Measurements from ENCODE around the gene SLC1A6.
"Not testable (repeated sequence)": the region's sequence is repeated elsewhere in the genome, so short reads cannot be mapped to it uniquely, and the experiment has no call there.

Gene SLC1A6

DNA sequence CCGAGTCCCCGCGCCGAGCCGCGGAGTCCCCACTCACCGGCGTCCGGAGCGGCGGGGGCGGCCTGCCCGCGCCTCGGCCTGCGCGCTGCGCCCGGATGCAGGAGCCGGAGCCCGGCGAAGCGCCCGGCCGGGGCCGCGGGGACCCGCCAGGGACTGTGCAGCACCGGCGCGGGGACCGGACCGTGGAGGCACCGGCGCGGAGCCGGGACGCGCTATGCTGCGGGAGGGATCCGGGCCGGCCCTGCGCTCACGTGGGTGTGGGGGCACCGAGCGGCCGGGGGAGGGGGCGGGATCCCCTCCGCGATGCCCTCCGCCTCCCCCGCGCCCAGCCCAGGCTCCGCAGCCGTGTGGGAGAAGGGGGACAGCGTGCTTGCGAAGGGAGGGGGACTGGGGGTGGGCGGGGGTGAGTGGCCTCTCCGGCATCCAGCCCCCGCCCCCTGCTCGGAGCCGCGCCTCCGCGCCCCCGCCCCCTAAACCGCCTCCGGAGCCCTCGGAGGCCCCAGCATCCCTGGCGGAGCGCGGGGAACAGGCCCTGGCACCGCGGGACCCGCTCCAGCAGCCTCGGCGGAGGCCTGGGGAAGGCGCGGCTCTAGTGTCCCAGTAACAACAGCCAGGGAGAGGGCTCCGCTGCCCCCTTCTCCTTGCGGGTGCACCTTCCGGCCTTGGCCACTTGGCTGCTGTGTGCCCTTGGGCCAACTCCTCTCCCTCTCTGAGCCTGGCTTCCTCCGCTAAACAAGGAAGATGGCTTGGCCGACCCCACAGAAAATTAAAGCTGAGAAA is at the start of gene SLC1A6:
Gene SLC1A6 (minus strand): TSS at position 389 of the 780 bp plus-strand sequence. CDS start 6,954 bp downstream, outside the sequence.
- no peak for DNase-seq

DNA sequence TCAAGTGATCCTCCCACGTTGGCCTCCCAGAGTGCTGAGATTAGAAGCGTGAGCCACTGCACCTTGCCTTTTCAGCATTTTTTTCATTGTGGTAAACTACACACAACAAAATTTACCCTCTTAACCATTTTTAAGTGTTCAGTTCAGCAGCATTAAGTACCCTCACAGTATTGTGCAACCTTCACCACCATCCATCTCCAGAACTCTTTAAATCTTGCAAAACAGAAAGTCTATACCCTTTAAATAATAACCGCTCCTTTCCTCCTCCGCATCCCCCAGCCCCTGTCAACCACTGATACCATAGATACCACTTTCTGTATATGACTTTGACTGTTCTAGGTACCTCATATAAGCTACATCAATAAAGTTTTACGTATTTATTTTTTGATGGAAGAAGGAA is 48.8 kb upstream of the SLC1A6 start:
- DNase-seq = no peak

DNA sequence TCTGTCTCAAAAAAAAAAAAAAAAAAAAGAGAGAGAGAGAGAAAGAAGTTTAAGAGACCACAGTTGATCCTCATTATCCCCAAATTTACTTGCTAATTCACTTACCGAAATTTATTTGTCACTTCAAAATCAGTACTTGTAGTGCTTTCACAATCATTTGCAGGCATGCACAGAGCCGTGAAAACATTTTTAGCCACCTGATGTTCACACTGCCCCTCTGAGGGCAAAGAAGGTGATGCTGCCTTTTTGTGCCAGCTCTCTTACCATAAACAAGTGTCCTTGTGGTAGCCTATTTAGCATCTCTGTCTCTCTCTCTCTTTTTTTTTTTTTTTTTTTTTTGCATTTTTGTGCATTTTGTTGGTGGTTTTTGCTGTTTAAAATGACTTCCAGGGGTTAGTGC is 45.6 kb upstream of the SLC1A6 start:
- DNase-seq = no peak

DNA sequence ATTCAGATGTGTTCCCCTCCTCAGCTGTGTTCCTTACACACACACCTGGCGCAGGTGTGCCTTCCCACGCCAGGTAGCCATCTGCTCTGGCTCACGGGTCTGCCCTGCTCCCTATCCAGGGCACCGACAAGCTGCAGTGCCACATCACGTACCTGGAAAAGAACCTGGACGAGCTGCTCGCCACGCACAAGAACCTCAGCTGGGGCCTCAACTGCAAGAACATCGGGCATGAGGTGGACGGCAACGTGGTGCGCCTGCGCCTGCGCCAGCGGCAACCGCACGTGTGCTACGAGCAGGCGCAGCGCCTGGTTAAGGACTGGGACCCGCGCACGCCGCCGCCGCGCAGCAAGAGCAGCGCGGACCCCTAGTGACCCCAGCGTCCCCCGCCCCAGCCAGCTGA is 43.1 kb upstream of the SLC1A6 start:
- no peak for DNase-seq

DNA sequence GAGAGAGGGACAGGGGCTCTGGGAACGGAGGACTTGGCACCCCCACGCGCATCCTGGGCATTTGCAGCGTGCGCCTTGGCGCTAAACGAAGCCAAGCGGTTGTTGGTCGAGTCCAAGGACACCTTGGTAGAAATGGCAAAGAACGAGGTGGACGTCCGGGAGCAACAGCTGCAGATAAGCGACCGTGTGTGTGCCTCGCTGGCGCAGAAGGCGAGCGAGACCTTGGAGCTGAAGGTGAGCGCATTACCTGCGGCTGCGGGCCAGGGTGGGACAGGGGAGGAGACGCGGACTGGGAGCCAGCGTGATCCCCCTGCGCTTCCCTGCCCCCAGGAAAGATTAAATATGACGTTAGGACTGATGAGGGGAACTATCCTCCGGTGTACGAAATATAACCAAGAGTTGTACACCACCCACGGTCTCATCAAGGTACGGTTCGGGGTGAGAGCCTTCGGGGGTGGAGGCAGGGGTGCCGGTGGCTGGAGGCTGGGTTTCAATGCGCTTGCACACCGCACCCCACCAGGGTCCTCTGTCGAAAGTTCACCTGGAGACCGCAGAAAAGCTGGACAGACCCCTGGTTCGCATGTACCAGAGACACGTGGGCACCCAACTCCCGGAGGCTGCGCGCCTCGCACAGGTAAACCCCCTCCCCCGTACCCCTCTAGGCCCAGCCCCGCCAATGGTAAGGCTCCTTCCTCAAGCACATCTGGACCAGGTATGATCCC is 41.8 kb upstream of the SLC1A6 start:
- DNase-seq = no peak

DNA sequence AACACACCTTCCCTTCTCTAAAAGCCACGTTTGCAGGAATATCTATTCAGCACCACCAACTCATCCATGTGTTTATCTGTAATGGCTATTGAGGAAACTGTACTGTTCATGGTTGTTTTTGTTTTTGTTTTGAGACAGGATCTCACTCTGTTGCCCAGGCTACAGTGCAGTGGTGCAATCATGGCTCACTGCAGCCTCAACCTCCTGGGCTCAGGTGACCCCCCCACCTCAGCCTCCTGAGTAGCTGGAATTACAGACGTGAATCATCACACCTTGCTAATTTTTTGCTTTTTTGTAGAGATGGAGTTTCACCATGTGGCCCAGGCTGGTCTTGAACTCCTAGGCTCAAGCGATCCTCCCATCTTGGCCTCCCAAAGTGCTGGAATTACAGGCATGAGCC is 39.2 kb upstream of the SLC1A6 start:
- not testable (repeated sequence) for DNase-seq

DNA sequence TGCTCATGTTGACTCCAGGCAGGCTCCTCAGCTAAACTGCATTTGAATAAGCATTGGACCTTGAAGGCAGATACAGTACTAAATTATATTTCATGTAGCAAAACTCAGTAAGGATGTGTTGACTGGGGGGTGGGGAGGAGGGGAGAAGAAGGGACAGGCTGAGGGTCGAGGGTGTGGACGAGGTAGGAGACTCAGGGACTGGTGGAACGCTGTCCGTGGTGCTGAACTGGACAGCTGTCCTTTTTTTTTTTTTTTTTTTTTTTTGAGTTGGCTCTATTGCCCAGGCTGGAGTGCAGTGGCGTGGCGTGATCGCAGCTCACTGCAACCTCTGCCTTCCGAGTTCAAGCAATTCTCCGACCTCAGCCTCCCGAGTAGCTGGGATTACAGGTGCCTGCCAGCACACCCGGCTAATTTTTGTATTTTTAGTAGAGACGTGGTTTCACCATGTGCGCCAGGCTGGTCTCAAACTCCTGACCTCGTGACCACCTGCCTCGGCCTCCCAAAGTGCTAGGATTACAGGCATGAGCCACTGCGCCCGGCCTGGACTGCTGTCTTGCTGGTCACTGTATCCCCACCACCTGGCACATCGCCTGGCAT is 36.4 kb upstream of the SLC1A6 start:
- no peak for DNase-seq

DNA sequence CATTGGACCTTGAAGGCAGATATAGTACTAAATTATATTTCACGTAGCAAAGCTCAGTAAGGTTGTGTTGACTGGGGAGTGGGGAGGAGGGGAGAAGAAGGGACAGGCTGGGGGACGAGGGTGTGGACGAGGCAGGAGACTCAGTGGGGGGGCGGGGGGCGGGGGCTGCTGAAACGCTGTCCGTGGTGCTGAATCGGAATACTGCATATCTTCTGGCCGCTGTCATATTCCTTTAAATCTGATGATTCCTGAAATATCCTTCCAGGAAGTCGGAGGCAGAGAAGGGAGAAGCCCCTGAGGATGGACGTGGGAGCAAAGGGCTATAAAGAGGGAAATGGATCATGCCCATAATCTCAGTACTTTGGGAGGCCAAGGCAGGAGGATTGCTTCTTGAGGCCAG is 34.9 kb upstream of the SLC1A6 start:
- DNase-seq = no peak

DNA sequence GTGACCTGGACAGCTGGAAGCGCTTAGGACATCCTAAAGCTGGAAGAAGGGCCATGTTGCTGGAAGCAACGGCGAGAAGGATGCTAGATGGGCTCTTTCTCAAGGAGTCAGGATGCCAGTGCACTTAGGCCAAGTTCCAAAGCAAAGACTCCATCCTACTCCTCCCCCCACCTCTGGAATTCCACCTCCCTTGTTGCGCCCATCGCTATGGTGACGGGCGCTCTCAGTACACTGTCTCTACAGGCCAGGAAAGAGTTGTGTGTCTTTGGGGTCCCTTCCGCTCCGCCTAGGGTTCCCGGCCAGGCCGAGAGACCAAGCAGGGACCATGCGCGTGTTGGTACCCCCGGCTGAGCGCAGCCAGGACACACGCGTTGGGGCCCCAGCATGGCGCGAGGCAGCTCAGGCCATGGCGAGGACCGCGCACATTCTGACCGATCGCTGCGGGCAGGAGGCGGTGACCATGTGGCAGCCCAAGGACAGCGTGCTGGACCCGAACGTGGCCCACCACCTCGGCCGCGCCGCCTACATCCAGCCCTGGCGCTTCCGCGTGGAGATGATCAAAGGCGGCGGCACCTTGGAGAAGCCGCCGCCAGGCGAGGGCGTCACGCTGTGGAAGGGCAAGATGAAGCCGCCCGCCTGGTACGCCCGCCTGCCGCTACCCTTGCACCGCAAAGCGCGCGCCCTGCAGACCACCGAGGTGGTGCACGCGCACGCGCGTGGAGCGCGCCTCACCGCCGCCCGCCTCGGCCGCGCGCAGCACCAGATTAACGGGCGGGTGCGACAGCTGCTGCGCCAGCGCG is 31.0 kb upstream of the SLC1A6 start:
- no peak for DNase-seq

DNA sequence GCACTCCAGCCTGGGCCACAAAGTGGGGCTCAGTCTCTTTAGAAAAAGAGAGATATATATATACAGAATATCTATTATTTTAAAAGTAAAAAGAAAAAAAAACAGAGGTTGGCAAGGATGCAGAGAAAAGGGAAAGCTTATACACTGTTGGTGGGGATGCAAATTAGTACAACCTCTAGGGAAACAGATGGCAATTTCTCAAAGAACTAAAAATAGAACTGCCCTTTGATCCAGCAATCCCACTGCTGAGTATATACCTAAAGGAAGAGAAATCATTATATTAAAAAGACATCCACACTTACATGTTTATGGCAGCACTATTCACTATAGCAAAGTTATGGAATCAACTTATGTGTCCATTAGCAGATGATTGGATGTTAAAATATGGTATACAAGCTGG is 28.6 kb upstream of the SLC1A6 start:
- no peak for DNase-seq

DNA sequence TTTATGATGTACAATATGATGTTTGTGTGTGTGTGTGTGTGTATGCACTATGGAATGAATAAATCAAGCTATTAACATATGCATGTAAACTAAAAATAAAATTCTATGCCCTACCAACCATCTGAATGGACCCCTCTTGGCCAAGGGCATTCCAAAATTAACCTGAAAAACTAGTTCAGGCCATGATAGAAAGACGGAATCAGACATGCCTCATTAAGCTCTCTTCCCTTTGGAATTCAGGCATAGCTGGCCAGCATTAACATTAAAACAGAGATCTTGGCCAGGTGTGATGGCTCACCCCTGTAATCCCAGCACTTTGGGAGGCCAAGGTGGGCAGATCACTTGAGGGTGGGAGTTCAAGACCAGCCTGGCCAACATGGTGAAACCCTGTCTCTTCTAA is 18.3 kb upstream of the SLC1A6 start:
- no peak for DNase-seq

DNA sequence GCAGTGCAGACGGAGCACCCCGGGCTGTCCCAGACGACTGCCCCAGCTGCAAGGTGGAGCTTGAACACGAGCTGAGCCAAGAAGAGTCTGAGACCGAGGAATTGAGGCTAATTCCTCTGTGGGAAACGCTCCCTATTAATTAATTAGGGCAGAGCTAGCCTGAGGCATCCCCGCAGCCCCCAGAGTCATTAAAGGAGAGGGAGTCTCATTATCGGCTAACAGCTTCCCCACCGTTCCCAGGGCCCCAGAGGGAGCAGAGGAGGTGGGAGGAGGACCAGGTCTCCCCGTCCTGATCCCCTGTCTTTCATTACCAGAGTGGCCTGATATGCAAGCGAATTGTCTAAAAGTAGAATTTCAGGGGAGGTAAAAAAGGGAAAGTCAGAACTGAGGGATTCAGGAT is 13.1 kb upstream of the SLC1A6 start:
- DNase-seq = no peak

DNA sequence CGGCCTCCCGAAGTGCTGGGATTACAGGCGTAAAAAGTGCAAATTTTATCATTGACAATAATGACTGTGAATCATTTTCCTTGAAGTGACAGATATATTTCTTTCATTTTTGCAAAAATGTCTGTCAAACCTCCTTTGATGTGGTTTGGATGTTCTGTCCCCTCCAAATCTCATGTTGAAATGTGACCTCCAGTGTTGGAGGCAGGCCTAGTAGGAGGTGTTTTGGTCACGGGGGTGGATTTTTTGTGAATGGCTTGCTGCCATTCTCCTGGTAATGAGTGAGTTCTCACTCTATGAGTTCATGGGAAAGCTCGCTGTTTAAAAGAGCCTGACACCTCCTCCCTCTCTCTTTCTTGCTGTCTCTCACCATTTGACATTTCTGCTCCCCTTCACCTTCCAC is 5.5 kb upstream of the SLC1A6 start:
- DNase-seq = no peak

DNA sequence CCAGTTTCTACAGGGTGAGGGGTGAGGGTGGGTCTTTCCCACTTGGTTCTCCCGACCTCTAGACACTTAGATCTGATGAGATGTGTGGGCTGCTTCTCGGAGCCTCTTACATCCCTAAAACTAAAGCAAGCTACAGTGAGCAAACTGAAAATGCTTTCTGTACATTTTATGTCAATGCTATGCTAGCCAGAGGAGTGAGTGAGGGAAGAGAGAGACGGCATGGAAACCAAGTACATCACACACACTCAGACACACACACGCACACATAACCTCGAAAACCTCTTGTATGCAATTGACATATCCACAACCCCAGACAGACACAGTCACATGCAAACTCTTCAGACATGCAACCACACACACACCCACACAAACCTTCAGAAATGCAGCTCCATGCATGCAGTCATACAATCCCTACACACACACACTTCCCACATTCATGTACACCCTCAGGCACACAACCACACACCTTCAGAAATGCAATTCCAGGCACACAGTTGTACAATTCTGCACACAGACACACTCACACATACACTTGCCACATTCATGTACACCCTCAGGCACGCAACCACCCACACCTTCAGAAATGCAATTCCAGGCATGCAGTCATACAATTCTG is 1.4 kb downstream of the SLC1A6 start:
- no peak for DNase-seq

DNA sequence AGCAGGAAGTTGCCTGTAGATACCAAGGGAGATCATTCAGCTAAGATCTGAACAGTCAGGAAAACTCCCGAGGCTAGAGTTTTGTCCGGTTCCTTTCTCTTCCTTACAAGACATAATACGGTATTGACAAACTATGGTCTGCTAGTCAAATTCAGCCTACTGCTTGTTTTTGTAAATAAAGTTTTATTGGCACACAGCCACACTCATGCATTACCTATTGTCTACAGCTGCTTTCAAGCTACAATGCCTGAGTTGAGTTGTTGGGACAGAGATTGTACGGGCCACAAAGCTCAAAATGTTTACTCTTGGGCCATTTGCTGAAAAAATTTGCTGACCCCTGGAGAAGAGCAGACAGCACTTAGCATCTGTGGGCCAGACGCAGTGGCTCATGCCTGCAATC is 2.5 kb downstream of the SLC1A6 start:
- DNase-seq = no peak

DNA sequence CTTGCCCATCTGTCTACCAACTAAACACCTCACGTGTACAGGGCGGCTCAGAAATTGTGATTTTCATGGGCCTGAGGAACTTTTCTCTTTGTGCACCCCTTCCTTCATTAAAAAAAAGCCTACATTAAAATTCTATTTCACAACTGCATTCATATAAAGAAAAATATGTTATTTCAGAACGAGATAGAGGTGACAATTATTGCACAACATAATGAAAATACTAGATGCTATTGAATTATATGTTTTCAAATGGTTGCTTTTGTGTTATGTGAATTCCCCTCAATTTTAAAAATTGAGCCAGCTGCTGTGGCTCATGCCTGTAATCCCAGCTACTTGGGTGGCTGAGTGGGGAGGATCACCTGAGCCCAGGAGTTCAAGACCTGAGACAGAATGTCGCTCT is 5.2 kb downstream of the SLC1A6 start:
- no peak for DNase-seq

DNA sequence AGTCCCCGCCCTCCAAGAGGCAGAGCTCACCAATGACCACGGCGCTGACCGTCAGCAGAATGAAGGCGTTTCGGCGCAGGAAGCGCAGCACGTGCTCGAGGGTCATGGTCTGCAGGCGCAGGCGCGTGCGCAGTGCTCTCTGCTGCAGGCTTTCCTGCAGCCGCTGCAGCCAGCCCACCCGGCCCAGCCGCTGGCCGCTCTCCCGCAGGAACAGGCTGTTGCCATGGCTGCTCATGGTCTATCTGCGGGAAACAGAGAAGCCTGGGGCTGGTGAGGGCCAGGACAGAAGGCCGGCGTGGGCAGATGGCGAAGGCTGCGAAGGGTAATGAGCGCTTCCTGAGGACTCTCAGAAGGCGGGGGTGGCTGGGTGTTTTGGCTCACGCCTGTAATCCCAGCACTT is 7.0 kb downstream of the SLC1A6 start:
- DNase-seq = no peak

DNA sequence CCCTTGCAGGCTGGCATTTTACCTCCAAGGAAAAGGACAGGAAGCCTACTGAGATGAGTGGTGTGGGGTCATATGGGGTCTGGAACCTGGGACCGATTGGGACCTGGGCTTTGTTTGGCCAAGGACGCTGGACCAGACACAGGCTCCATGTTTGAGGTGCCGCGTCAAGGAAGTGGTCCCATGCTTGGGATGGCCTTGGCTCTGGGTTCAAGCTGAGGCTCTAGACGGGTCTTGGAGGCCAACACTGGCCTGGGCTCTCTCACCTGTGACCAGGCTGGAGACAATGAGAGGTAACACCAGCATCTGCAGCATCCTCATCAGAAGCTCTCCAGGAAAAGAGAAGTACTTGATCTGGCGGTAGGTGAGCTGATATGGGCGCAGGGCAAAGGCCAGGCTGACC is 8.2 kb downstream of the SLC1A6 start:
- DNase-seq = no peak

DNA sequence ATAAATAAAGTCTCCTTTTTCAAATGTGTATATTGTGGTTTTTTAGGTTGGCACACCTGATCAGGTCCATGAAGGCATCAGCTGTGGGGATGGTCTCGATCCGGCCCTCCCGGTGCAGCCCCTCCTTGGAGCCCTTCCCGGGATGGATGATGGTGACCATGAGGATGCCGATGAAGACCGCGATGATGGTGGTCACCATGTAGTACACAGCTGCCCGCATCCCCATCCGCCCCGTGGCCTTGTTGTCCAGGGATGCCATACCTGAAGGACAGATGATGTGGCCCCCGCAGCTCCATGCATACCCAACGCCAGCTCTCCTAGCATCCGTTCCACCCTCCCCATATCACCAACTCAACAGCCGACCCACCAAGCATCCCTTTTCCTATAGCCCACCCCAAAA is 11.4 kb downstream of the SLC1A6 start:
- no peak for DNase-seq

DNA sequence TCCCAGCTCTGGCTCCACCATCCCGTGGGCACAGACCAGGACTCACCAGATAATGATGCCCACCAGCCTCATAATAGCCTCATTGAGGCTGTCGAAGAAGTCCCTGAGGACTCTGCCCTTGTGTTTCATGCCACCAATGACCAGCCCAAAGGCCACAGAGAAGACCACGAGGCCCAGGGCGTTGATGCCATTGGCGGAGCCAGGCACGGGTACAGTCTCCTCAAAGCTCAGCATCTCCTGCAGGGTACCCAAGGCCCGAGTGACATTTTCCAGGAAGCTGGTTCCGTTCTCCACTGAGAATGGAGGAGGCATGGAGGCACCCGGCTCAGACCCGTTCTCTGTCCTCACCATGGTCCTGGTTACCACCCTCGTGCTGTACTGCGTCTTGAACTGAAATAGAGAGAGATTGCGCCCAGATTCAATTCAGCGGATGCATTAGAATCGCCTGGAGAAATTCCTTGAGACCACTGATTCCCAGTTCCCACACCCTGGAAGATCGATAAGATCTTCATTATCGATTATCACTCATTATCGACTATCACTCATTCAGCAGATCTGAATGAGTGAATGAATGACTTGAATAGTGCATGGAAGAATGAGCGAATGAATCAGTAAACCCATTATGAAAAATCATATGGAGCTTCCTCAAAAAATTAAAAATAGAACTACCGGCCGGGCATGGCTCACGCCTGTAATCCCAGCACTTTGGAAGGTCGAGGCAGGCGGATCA is 17.5 kb downstream of the SLC1A6 start:
- no peak for DNase-seq

DNA sequence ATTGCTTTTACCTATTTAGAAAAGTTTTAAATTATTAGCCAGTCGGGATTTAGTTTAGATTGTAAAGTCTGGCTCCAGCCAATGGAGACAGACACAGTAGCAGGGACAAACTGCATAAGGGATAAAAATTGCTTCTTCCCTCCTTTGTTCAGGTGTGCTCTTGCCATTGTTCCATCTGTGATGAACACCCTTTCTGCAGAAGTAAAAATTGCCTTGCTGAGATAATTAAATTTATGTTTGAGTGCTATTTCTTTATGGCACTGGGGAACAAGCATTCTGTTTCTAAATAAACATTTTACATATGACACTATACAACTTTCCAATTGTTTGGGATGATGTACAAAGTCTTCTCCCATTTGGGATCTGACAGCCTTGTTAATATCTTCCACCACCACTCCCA is 20.4 kb downstream of the SLC1A6 start:
- DNase-seq = no peak

DNA sequence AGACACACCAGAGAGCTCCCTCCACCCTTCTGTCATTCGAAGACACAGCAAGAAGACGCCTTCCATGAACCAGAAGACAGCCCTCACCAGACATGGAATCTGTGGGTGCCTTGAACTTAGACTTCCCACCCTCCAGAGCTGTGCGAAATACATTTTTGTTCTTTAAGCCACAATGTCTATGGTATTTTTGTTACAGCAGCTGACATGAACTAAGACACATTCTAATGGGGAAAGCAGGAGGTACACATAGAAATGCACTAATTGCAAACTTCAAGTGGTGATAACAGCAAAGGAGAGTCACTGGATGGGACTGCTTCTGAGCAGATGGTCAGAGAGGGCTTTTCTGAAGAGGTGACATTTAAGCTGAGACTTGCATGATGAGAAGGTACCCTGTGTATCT is 22.2 kb downstream of the SLC1A6 start:
- DNase-seq = no peak

Data from activated gamma-delta T cell treated with Interleukin-2 at 50 U/mL for 16 hours (primary cell).